Kidney (tissue), 14 donors: ENCODE measurements around the gene HIPK2. TPM values are rescaled to one million over a fixed set of nuclear protein-coding genes. Genes with fewer than 3 reads are reported as not detected.

Experiments
- DNase-seq, 5 donors: peaks; one replicate each; pipeline ENCODE4 v3.0.0-alpha.2; 2013 to 2020
- FAIRE-seq: peaks from 2 replicates; lab custom pipeline; 2012; peaks lifted over from hg19 to GRCh38; lab: Jason Lieb, UNC
- H3K27ac ChIP-seq, 2 donors: one replicate each; pipeline ENCODE4 v1.7.0; 2013; ENCODE audit warnings: low read depth in 2 of 2, low read length in 2 of 2, inconsistent platforms in 1 of 2
- H3K27me3 ChIP-seq: one replicate; pipeline ENCODE4 v1.7.1; 2013; ENCODE audit warnings: low read length, inconsistent platforms; ENCODE audit not compliant: control insufficient read depth, insufficient read depth
- H3K36me3 ChIP-seq, 3 donors: one replicate each; pipeline versions ENCODE4 v1.7.0 to v1.7.1; 2013; ENCODE audit warnings: low read length in 3 of 3, control low read depth in 1 of 3, inconsistent platforms in 1 of 3; ENCODE audit not compliant: insufficient read depth in 3 of 3, control insufficient read depth in 2 of 3
- H3K4me1 ChIP-seq, 3 donors: one replicate each; pipeline versions ENCODE4 v1.7.0 to v1.7.1; 2013; ENCODE audit warnings: low read length in 3 of 3, inconsistent platforms in 1 of 3, low read depth in 1 of 3; ENCODE audit not compliant: control insufficient read depth in 2 of 3, insufficient read depth in 2 of 3
- H3K4me3 ChIP-seq, 3 donors: one replicate each; pipeline versions ENCODE4 v1.7.0 to v1.8.1; 2013; ENCODE audit warnings: low read length in 3 of 3, control low read depth in 1 of 3, inconsistent platforms in 1 of 3
- H3K9ac ChIP-seq, 3 donors: one replicate each; pipeline versions ENCODE4 v1.7.0 to v1.7.1; 2013; ENCODE audit warnings: low read length in 3 of 3, control low read depth in 1 of 3, inconsistent platforms in 1 of 3
- H3K9me3 ChIP-seq, 3 donors: one replicate each; pipeline versions ENCODE4 v1.7.0 to v1.7.1; 2013; ENCODE audit warnings: low read length in 3 of 3, control low read depth in 1 of 3, inconsistent platforms in 1 of 3; ENCODE audit not compliant: control insufficient read depth in 2 of 3, insufficient read depth in 1 of 3
- intact Hi-C: fragments of 100-400 bp; cut with DNase I; formaldehyde crosslinking; loops from one replicate; pipeline ENCODE4 v1.11.1; 2022
- polyA plus RNA-seq: library from polyadenylated mRNA; stranded (reverse); fragments of 350-450 nt; fragmentation: Illumina TruSeq; extraction: RNeasy Lipid Tissue Mini Kit (QIAGEN cat#74804); gene quantifications from one replicate; pipeline ENCODE4 v1.2.3, GENCODE V29; 2014; ENCODE audit warnings: low read depth, low replicate concordance; ENCODE audit not compliant: insufficient read depth
- total RNA-seq: library from RNA; stranded (reverse); fragmentation: NEBNext Ultra II Directional; extraction: Animal tissue kit (Norgen Biotek cat#: 25700); gene quantifications from one replicate; pipeline ENCODE4 v1.2.1, GENCODE V29; 2021
- TF ChIP-seq, protein P1 (sequence below): IDR thresholded peaks from 3 replicates; pipeline ENCODE4 v1.5.1; 2012; ENCODE audit warnings: mild to moderate bottlenecking, moderate library complexity, borderline replicate concordance; ENCODE audit not compliant: insufficient read depth; ENCODE audit errors: extremely low read depth
- donor health status: control.
- donor health status: control.
- donor health status: control.
- donor health status: control.
- donor health status: control.
- donor health status: DM: yes; HTN: yes; CAD: no.
- donor health status: Normal renal cell carcinoma (clear cell type).

HIPK2 gene
- total and polyA plus RNA-seq, 2 donors from 2014 or later, result 9.6 to 153 TPM

DNA sequence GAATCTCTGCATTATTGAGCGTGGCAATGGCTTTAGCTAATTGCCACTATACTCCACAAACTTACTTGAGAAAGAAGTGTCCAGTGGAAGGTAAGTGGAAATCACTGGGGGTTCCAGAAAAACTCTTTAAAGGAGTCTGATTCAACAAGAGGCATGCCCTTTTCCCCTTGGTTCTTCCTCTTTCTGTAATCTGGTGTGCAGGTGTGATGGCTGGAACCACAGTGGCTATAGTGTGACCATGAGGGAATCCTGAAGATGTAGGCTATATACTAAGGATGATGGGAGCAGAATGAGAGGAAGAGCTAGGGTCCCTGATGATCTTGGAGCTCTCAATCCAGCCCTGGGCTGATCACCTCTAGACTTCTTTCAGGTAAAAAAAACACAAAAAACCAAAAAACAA lies 256.4 kb downstream of the HIPK2 start:
- no peaks in the 10 kb centered on the region for H3K36me3 ChIP-seq
- no peak overlapping the region for H3K27ac ChIP-seq
- H3K9ac ChIP-seq, result no peak overlapping the region
- peaks cover 0 to 2% (median 0%) of the 10 kb centered on the region in 3 donors for H3K4me1 ChIP-seq
- H3K9me3 ChIP-seq, result no peaks in the 10 kb centered on the region
- no peak for DNase-seq
- peaks cover 6% of the 10 kb centered on the region for H3K27me3 ChIP-seq
- TF ChIP-seq, protein P1, sequence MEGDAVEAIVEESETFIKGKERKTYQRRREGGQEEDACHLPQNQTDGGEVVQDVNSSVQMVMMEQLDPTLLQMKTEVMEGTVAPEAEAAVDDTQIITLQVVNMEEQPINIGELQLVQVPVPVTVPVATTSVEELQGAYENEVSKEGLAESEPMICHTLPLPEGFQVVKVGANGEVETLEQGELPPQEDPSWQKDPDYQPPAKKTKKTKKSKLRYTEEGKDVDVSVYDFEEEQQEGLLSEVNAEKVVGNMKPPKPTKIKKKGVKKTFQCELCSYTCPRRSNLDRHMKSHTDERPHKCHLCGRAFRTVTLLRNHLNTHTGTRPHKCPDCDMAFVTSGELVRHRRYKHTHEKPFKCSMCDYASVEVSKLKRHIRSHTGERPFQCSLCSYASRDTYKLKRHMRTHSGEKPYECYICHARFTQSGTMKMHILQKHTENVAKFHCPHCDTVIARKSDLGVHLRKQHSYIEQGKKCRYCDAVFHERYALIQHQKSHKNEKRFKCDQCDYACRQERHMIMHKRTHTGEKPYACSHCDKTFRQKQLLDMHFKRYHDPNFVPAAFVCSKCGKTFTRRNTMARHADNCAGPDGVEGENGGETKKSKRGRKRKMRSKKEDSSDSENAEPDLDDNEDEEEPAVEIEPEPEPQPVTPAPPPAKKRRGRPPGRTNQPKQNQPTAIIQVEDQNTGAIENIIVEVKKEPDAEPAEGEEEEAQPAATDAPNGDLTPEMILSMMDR, result no peak
- H3K4me3 ChIP-seq, result no peak overlapping the region
- intact Hi-C loops, result no loop called here
- FAIRE-seq, result no peak

DNA sequence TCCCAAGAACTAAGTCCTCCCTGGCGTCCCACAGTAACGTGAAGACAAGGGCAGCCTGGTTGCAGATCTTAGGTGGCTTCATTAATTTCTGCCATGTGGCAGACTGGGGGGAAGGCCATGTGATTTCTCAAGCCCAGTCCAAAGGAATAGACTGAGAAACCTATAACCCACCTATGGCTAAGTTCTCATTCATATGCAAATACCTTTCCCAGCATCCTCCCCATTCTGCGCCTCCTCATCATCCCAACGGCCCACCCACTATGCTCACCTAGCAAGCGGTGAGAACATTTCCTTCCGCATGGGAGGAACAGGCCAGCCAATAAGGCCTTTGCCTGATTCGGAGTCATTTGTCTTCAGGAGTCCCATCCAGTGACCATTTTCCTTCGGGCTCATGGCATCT lies 262.5 kb downstream of the HIPK2 start:
- FAIRE-seq, result no peak
- intact Hi-C loops, result no loop called here

More for the DNA sequence above, 262.5 kb downstream of the HIPK2 start:
- no peaks in the 10 kb centered on the region for H3K27me3 ChIP-seq
- peak in 1 of 5 donors; percentile 9 for DNase-seq
- H3K9me3 ChIP-seq, result no peaks in the 10 kb centered on the region
- H3K9ac ChIP-seq, result no peak overlapping the region
- TF ChIP-seq, protein P1, result no peak
- H3K4me1 ChIP-seq, result no peaks in the 10 kb centered on the region
- H3K36me3 ChIP-seq, result no peaks in the 10 kb centered on the region
- no peak overlapping the region for H3K27ac ChIP-seq
- H3K4me3 ChIP-seq, result no peak overlapping the region

Other genes with a start within 250 kb of the HIPK2 start
- 33.6 TPM for gene TBXAS1, start 51.3 kb upstream of the HIPK2 start, total RNA-seq
- 14.2 TPM for gene TBXAS1, start 51.3 kb upstream of the HIPK2 start, polyA plus RNA-seq